ENCODE results near the gene ASIC4. TPM values are rescaled to one million over a fixed set of nuclear protein-coding genes. Genes with fewer than 3 reads are reported as not detected.
A peak's percentile ranks its signal among the peaks of the same experiment; 100 is the strongest.

Gene ASIC4
- total RNA-seq, 1 experiment from 2014 or later: 2.1 TPM

DNA sequence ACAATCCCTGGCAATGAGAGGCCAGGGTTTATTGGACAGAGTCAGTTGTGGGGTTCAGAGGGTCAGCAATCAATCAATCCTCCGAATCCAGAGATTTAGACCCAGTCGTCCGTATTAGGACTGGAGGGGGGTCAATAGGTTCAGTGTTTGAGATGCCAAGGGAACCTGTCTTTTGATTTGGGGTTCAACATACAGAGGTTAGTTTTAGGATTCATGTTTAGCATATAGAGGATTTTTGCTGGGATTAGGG, 15.3 kb upstream of the ASIC4 start:
- H3K9me3 ChIP-seq (ENCODE audit: control insufficient read depth in 1 of 2, insufficient read depth in 1 of 2, low read depth in 1 of 2, low read length in 2 of 2): no peaks in the 10 kb centered on the region
- DNase-seq (ENCODE audit: low read depth, low spot score) (no peak), ATAC-seq (no peak)
- no peaks in the 10 kb centered on the region for H3K9me2 ChIP-seq (ENCODE audit: insufficient read depth)
- peaks cover 24 to 54% of the 10 kb centered on the region in 2 experiments for H3K4me1 ChIP-seq (ENCODE audit: control insufficient read depth in 1 of 2, insufficient read depth in 2 of 2, low read length in 2 of 2)
- H3K9ac ChIP-seq (ENCODE audit: low read length): peak overlapping the region; percentile 80
- ChIA-PET CTCF (interaction anchor here (0.6 to 5.2 kb wide), 20 partner anchors 9 to 496 kb away, joined by 3 to 56 read pairs (median 6); no protein-coding TSS in a partner anchor), RAD21 (ENCODE audit: low non-redundant PET in 1 of 2, low total read pairs in 2 of 2, uncharacterized antibody in 2 of 2, unreplicated experiment in 2 of 2) (interaction anchor here (0.6 to 1.0 kb wide), 4 partner anchors 23 to 94 kb away, joined by 3 to 7 read pairs (median 4); no protein-coding TSS in a partner anchor), POLR2A (interaction anchor here (0.6 to 2.8 kb wide), 13 partner anchors 9 to 190 kb away, joined by 3 to 18 read pairs (median 7); partner anchors contain the start of genes ASIC4 and DNPEP)
- H3K4me3 ChIP-seq (replicated peaks in 1 of 2; ENCODE audit: low read depth in 1 of 2, low read length in 2 of 2): peak overlapping the region; percentile 75 to 91
- no peaks in the 10 kb centered on the region for H4K20me1 ChIP-seq (ENCODE audit: insufficient read depth)
- no TSS peak for BruUV-seq (replicated peaks)
- H3K27ac ChIP-seq (ENCODE audit: low read depth, low read length): peak overlapping the region; percentile 98
- H3K36me3 ChIP-seq (ENCODE audit: control insufficient read depth in 1 of 2, insufficient read depth in 2 of 2, low read length in 2 of 2): 0 out of 4 replicates have a peak, but pooled peaks cover 2 to 6% of the 10 kb centered on the region in 2 experiments
- peak overlapping the region; percentile 99 for H3K4me2 ChIP-seq (ENCODE audit: low read length)
- intact Hi-C loops (cut with micrococcal nuclease): loop anchor here (2.0 kb wide), 1 partner anchor 190 kb away; no protein-coding TSS in a partner anchor
- TF ChIP-seq, protein P1, sequence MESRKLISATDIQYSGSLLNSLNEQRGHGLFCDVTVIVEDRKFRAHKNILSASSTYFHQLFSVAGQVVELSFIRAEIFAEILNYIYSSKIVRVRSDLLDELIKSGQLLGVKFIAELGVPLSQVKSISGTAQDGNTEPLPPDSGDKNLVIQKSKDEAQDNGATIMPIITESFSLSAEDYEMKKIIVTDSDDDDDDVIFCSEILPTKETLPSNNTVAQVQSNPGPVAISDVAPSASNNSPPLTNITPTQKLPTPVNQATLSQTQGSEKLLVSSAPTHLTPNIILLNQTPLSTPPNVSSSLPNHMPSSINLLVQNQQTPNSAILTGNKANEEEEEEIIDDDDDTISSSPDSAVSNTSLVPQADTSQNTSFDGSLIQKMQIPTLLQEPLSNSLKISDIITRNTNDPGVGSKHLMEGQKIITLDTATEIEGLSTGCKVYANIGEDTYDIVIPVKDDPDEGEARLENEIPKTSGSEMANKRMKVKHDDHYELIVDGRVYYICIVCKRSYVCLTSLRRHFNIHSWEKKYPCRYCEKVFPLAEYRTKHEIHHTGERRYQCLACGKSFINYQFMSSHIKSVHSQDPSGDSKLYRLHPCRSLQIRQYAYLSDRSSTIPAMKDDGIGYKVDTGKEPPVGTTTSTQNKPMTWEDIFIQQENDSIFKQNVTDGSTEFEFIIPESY (IDR thresholded peaks at IDR 0.05; ENCODE audit: extremely low read depth, insufficient replicate concordance, low read length): no peak
- TF ChIP-seq SP1 (IDR thresholded peaks at IDR 0.05; ENCODE audit: low read depth): no peak
- no peak for TF ChIP-seq SIN3A (IDR thresholded peaks at IDR 0.05; ENCODE audit: low read depth)
- no peak for TF ChIP-seq CEBPB (IDR thresholded peaks at IDR 0.05; ENCODE audit: low read depth)
- no peak for TF ChIP-seq SRF (IDR thresholded peaks at IDR 0.05; ENCODE audit: low read depth)
- no peak for TF ChIP-seq JUND (IDR thresholded peaks at IDR 0.05)
- no peak for TF ChIP-seq ZFX (IDR thresholded peaks at IDR 0.05)
- no peak for TF ChIP-seq ZNF274 (IDR thresholded peaks at IDR 0.05; ENCODE audit: low read depth, low read length)
- no peak for TF ChIP-seq CBX3 (IDR thresholded peaks at IDR 0.05; ENCODE audit: low read depth)
- TF ChIP-seq, protein P2, sequence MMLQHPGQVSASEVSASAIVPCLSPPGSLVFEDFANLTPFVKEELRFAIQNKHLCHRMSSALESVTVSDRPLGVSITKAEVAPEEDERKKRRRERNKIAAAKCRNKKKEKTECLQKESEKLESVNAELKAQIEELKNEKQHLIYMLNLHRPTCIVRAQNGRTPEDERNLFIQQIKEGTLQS (IDR thresholded peaks at IDR 0.05): no peak
- TF ChIP-seq EGR1 (IDR thresholded peaks at IDR 0.05; ENCODE audit: low read depth): no peak
- TF ChIP-seq POLR2A (IDR thresholded peaks at IDR 0.05; ENCODE audit: borderline replicate concordance, extremely low read depth, insufficient read depth, insufficient read length): no peak
- no peak for TF ChIP-seq EZH2phosphoT487 (IDR thresholded peaks at IDR 0.05; ENCODE audit: borderline replicate concordance)
- TF ChIP-seq, protein P3, sequence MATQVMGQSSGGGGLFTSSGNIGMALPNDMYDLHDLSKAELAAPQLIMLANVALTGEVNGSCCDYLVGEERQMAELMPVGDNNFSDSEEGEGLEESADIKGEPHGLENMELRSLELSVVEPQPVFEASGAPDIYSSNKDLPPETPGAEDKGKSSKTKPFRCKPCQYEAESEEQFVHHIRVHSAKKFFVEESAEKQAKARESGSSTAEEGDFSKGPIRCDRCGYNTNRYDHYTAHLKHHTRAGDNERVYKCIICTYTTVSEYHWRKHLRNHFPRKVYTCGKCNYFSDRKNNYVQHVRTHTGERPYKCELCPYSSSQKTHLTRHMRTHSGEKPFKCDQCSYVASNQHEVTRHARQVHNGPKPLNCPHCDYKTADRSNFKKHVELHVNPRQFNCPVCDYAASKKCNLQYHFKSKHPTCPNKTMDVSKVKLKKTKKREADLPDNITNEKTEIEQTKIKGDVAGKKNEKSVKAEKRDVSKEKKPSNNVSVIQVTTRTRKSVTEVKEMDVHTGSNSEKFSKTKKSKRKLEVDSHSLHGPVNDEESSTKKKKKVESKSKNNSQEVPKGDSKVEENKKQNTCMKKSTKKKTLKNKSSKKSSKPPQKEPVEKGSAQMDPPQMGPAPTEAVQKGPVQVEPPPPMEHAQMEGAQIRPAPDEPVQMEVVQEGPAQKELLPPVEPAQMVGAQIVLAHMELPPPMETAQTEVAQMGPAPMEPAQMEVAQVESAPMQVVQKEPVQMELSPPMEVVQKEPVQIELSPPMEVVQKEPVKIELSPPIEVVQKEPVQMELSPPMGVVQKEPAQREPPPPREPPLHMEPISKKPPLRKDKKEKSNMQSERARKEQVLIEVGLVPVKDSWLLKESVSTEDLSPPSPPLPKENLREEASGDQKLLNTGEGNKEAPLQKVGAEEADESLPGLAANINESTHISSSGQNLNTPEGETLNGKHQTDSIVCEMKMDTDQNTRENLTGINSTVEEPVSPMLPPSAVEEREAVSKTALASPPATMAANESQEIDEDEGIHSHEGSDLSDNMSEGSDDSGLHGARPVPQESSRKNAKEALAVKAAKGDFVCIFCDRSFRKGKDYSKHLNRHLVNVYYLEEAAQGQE (IDR thresholded peaks at IDR 0.05; ENCODE audit: low read depth): no peak
- TF ChIP-seq YY1 (IDR thresholded peaks at IDR 0.05; ENCODE audit: extremely low read depth, insufficient replicate concordance, low read depth, low read length): no peak
- no peak for TF ChIP-seq TCF7L2 (IDR thresholded peaks at IDR 0.05; ENCODE audit: borderline replicate concordance, extremely low read depth, insufficient read depth, insufficient read length)
- TF ChIP-seq FOSL1 (IDR thresholded peaks at IDR 0.05; ENCODE audit: low read depth): no peak
- TF ChIP-seq RAD21 (IDR thresholded peaks at IDR 0.05; ENCODE audit: low read depth): no peak
- TF ChIP-seq POLR2AphosphoS5 (IDR thresholded peaks at IDR 0.05; ENCODE audit: low read depth, low read length): no peak
- TF ChIP-seq, protein P4, sequence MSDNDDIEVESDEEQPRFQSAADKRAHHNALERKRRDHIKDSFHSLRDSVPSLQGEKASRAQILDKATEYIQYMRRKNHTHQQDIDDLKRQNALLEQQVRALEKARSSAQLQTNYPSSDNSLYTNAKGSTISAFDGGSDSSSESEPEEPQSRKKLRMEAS (IDR thresholded peaks at IDR 0.05): no peak
- peaks cover 14% of the 10 kb centered on the region for H3K79me2 ChIP-seq (ENCODE audit: insufficient read depth, low read length)
- no peaks in the 10 kb centered on the region for H3K27me3 ChIP-seq (ENCODE audit: insufficient read depth, low read length)
- H2AFZ ChIP-seq (ENCODE audit: low read depth, low read length, poor library complexity, severe bottlenecking): no peak overlapping the region
